K562 (cell line): ENCODE measurements around the gene DSG2. TPM values are rescaled to one million over a fixed set of nuclear protein-coding genes. Genes with fewer than 3 reads are reported as not detected.

Experiments
- ATAC-seq: fragments of 200-7000 bp; cut with Tn5 transposase; 3 replicates; pipeline ENCODE4 v1.9.1; 2020; ENCODE audit warnings: moderate library complexity
- BruUV-seq: library from RNA; stranded (reverse); fragments of 400-500 nt; replicated peaks from 2 replicates; lab custom pipeline; 2021; lab: Mats Ljungman, UMichigan
- CTCF ChIA-PET: fragments of 300-600 bp; formaldehyde crosslinking; extraction: SDS; loops from one replicate; lab custom pipeline; 2021; ENCODE audit warnings: low intra/inter-chr PET ratio; lab: Yijun Ruan, JAX
- POLR2A ChIA-PET: fragments of 300-600, 350-650 bp; sonication (Branson Sonifier 250); formaldehyde crosslinking; extraction: SDS; loops from one replicate; lab custom pipeline; 2021; ENCODE audit warnings: antibody characterized with exemption, inconsistent platforms; lab: Yijun Ruan, JAX
- DNase-seq, 4 experiments: peaks; one replicate each; pipeline versions ENCODE4 v3.0.0 to v3.0.0-alpha.2; 2011 to 2018; ENCODE audit warnings: low spot score in 3 of 4, mixed read lengths in 3 of 4; ENCODE audit errors: extremely low read depth in 1 of 4
- FAIRE-seq: peaks from 2 replicates; lab custom pipeline; 2011; peaks lifted over from hg19 to GRCh38; lab: Jason Lieb, UNC
- H2AFZ ChIP-seq: 2 replicates; pipeline ENCODE4 v1.6.0; 2011; ENCODE audit warnings: low read depth, low read length, control low read depth, inconsistent platforms
- H3K27ac ChIP-seq: fragments of 200-600 bp; 3 replicates; pipeline ENCODE4 v1.8.0; 2011; ENCODE audit warnings: low read depth, mild to moderate bottlenecking, control low read depth, inconsistent platforms, low read length, moderate library complexity, mixed read lengths; ENCODE audit errors: extremely low read depth
- H3K27me3 ChIP-seq, 2 experiments: fragments of 300-600 bp in 1 of 2; 2 replicates in 1 of 2; 3 replicates in 1 of 2; pipeline versions ENCODE4 v1.6.0 to v1.8.0; 2011; ENCODE audit warnings: inconsistent platforms in 2 of 2, low read length in 2 of 2, mild to moderate bottlenecking in 1 of 2, mixed read lengths in 1 of 2, moderate library complexity in 1 of 2; ENCODE audit not compliant: control insufficient read depth in 2 of 2, insufficient read depth in 2 of 2
- H3K36me3 ChIP-seq: fragments of 300-600 bp; 3 replicates; pipeline ENCODE4 v1.8.0; 2011; ENCODE audit warnings: mild to moderate bottlenecking, low read length, inconsistent platforms; ENCODE audit not compliant: control insufficient read depth, insufficient read depth
- H3K4me1 ChIP-seq, 2 experiments: fragments of 200-600 bp in 1 of 2; replicated peaks in 1 of 2; 2 replicates in 1 of 2; 3 replicates in 1 of 2; pipeline versions ENCODE4 v1.5.1 to v1.8.0; 2011; ENCODE audit warnings: inconsistent platforms in 2 of 2, low read length in 2 of 2, mild to moderate bottlenecking in 1 of 2, mixed read lengths in 1 of 2, moderate library complexity in 1 of 2; ENCODE audit not compliant: control insufficient read depth in 2 of 2, insufficient read depth in 2 of 2
- H3K4me2 ChIP-seq: 2 replicates; pipeline ENCODE4 v1.6.1; 2011; ENCODE audit warnings: low read length, control low read depth, inconsistent platforms, mixed read lengths; ENCODE audit not compliant: insufficient read depth
- H3K4me3 ChIP-seq: fragments of 200-600 bp; sonication (generic), shearing (Covaris generic); 2 replicates; pipeline ENCODE4 v1.5.1; 2016; ENCODE audit warnings: control low read depth, inconsistent platforms
- H3K79me2 ChIP-seq: fragments of 200-600 bp; 3 replicates; pipeline ENCODE4 v1.8.0; 2011; ENCODE audit warnings: low read length, inconsistent platforms; ENCODE audit not compliant: control insufficient read depth, insufficient read depth
- H3K9ac ChIP-seq, 2 experiments: 2 replicates each; pipeline versions ENCODE4 v1.6.0 to v1.6.1; 2011; ENCODE audit warnings: low read depth in 2 of 2, low read length in 2 of 2, control low read depth in 1 of 2, inconsistent platforms in 1 of 2, mild to moderate bottlenecking in 1 of 2, mixed read lengths in 1 of 2; ENCODE audit not compliant: insufficient read depth in 1 of 2
- H3K9me1 ChIP-seq: one replicate; pipeline ENCODE4 v1.6.0; 2011; ENCODE audit warnings: inconsistent platforms, mild to moderate bottlenecking, low read length, moderate library complexity; ENCODE audit not compliant: control insufficient read depth, insufficient read depth
- H3K9me3 ChIP-seq: replicated peaks from 2 replicates; pipeline ENCODE4 v1.5.1; 2011; ENCODE audit warnings: low read depth, low read length, inconsistent platforms; ENCODE audit not compliant: control insufficient read depth, insufficient read depth
- H4K20me1 ChIP-seq: replicated peaks from 2 replicates; pipeline ENCODE4 v1.6.1; 2011; ENCODE audit warnings: low read length, inconsistent platforms, mixed read lengths; ENCODE audit not compliant: control insufficient read depth, insufficient read depth
- MTA3 ChIP-seq: fragments of 450-650 bp; formaldehyde crosslinking; IDR thresholded peaks from 2 replicates; pipeline ENCODE4 v1.6.1; 2017; ENCODE audit warnings: mild to moderate bottlenecking, borderline replicate concordance
- RAD21 ChIP-seq, 2 experiments: fragments of 250-450 bp in 1 of 2; fragments of 450-650 bp in 1 of 2; sonication (Bioruptor Pico) in 1 of 2; formaldehyde crosslinking in 1 of 2; IDR thresholded peaks in 1 of 2; conservative IDR thresholded peaks in 1 of 2; 2 replicates each; pipeline versions ENCODE4 v1.4.0 to v1.8.0; 2020 to 2022; ENCODE audit warnings: mild to moderate bottlenecking in 2 of 2, moderate library complexity in 1 of 2
- RBM14 ChIP-seq: fragments of 200-400 bp; formaldehyde crosslinking; IDR thresholded peaks from 2 replicates; pipeline ENCODE4 v1.6.1; 2018; ENCODE audit warnings: low read depth, mild to moderate bottlenecking, low read length, moderate library complexity, borderline replicate concordance; ENCODE audit not compliant: insufficient read depth
- SPI1 ChIP-seq: IDR thresholded peaks from 2 replicates; pipeline ENCODE4 v1.6.1; 2011; ENCODE audit warnings: low read depth, low read length, control low read depth, borderline replicate concordance
- WGBS: fragments of 100-300 bp; shearing (Covaris generic); methylation state at CpG from one replicate; pipeline ENCODE4 v1.1.6; 2016; ENCODE audit warnings: low coverage, mixed read lengths; ENCODE audit not compliant: insufficient coverage; ENCODE audit errors: missing lambda C conversion rate; 5-methylcytosine and 5-hydroxymethylcytosine counted together
- in situ Hi-C: fragments of 300-500 bp; cut with MboI; formaldehyde crosslinking; loops from 4 replicates; pipeline ENCODE4 v1.15.0; 2018; ENCODE audit warnings: inconsistent platforms, mixed read lengths
- intact Hi-C: fragments of 100-400 bp; cut with micrococcal nuclease; formaldehyde crosslinking; loops from 2 replicates; pipeline ENCODE4 v1.14.2; 2022
- polyA plus RNA-seq, 8 experiments: library from polyadenylated mRNA; depleted of rRNA in 4 of 8; stranded (reverse) in 5 of 8; unstranded in 3 of 8; fragments of >200 nt; fragmentation: Nextera tagmentation in 2 of 8; fragmentation: Illumina TruSeq in 1 of 8; extraction: Ambion mirVana in 2 of 8; extraction: Trizol in 1 of 8; gene quantifications; 2 replicates each; pipeline versions ENCODE4 v1.2.1 to v1.2.3, GENCODE V29; 2011 to 2014; ENCODE audit warnings: inconsistent platforms in 1 of 8, missing spikeins in 1 of 8
- total RNA-seq, 7 experiments: library from RNA; depleted of rRNA in 6 of 7; stranded (reverse); fragments of >200 nt in 6 of 7; fragmentation: Illumina TruSeq in 2 of 7; extraction: Trizol in 2 of 7; gene quantifications; 2 replicates each; pipeline versions ENCODE4 v1.2.1 to v1.2.3, GENCODE V29; 2011 to 2021; ENCODE audit warnings: low replicate concordance in 1 of 7
- TF ChIP-seq, protein P1 (sequence below): fragments of 200-800 bp; sonication (Bioruptor generic); IDR thresholded peaks from 2 replicates; pipeline ENCODE4 v1.6.1; 2017; ENCODE audit warnings: missing genetic modification characterization, missing compliant biosample characterization
- TF ChIP-seq, protein P2 (sequence below): fragments of 250-450 bp; sonication (Bioruptor Pico); IDR thresholded peaks from 2 replicates; pipeline ENCODE4 v1.5.0; 2021; ENCODE audit warnings: mild to moderate bottlenecking, borderline replicate concordance
- TF ChIP-seq, protein P3 (sequence below), 3 experiments: fragments of 200-800 bp in 1 of 3; sonication (Bioruptor generic) in 1 of 3; sonication (generic) in 1 of 3; formaldehyde crosslinking in 1 of 3; IDR thresholded peaks; 2 replicates each; pipeline versions ENCODE4 v1.6.1 to v1.8.0; 2016 to 2022; ENCODE audit warnings: mild to moderate bottlenecking in 2 of 3, missing compliant biosample characterization in 2 of 3, missing genetic modification characterization in 2 of 3, missing genetic modification reagents in 1 of 3
- TF ChIP-seq, protein P4 (sequence below), 3 experiments: IDR thresholded peaks in 2 of 3; conservative IDR thresholded peaks in 1 of 3; 2 replicates each; pipeline ENCODE4 v1.5.1; 2011 to 2012; ENCODE audit warnings: low read length in 3 of 3, mild to moderate bottlenecking in 3 of 3, control low read depth in 2 of 3, improper control_type of control experiment in 1 of 3, inconsistent platforms in 1 of 3, low read depth in 1 of 3, mixed read lengths in 1 of 3, moderate library complexity in 1 of 3; ENCODE audit not compliant: insufficient read depth in 2 of 3

The DSG2 gene
- total and polyA plus RNA-seq, 9 of the 15 experiments (the other 6 are each of a cell fraction or from before 2014, with no cell fraction given) = 16.9 to 68.6 (median 41.3) TPM

DNA sequence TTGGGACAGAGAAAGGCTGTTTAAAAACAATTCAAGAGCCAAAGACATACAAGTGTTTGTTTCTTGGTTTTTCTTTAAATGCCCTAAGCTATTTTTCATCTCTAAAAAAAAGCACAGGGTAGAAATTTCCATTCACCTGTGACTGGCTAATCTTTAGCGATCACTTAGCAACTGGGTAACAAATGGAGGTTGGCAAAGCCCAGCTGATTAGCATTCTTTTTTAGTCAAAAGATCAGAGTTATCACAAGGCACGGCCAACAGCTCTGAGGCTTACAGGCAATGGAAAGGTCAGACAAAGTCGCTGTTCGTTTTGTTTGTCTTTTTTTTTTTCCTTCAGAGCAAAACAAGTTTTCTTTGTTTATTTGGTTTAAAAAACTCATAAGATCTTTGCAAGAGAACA, 64.7 kb downstream of the DSG2 start (continued):
- no peak for TF ChIP-seq RBM14
- TF ChIP-seq SPI1 = no peak

DNA sequence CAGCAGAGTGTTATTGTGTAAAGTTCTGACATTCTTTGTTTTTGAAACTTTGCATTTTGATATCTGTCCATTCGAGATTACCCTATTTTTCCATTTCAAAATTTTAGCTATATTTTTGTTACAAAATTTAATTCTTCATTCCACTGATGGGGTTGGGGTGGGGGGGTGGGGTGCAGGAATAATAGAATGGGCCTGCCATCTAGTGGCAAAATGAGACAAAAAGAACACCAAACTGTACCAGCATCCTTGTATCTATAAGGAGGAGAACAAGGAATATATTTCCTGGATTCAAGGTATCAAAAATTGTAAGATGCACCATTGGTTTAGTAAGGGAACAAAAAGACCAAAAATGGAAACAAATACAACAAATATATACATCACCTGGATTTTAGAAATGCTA, 65.8 kb downstream of the DSG2 start:
- Histone ChIP-seq H3K27me3 (peaks cover 0 to 9% of the 10 kb centered on the region in 2 experiments; a peak in 3 of 5 replicates), H3K4me2 (no peak overlapping the region), H3K27ac (no peak overlapping the region), H3K4me1 (no peaks in the 10 kb centered on the region), H4K20me1 (no peaks in the 10 kb centered on the region), H3K79me2 (no peaks in the 10 kb centered on the region), H3K9me1 (no peaks in the 10 kb centered on the region), H3K9ac (no peak overlapping the region), H3K36me3 (no peaks in the 10 kb centered on the region), H3K4me3 (no peak overlapping the region), H2AFZ (no peak overlapping the region), H3K9me3 (no peaks in the 10 kb centered on the region)
- POLR2A ChIA-PET = interaction anchor here (0.8 kb wide), 1 partner anchor 18 kb away, joined by 3 read pairs; no protein-coding TSS in a partner anchor
- CTCF ChIA-PET = interaction anchor here (0.6 to 0.7 kb wide), 3 partner anchors 560 to 1284 kb away, joined by 3 to 5 read pairs (median 3); no protein-coding TSS in a partner anchor
- FAIRE-seq (peak; percentile 29), ATAC-seq (peak; percentile 64; the same call in 2 of the 3 replicates), DNase-seq (peak; percentile 21 to 55 (median 40))
- in situ Hi-C loops (loop anchor here (5.0 kb wide), 1 partner anchor 404 kb away; no protein-coding TSS in a partner anchor), intact Hi-C loops (loop anchor here (5.0 kb wide), 1 partner anchor 591 kb away; no protein-coding TSS in a partner anchor)
- 0% methylated on average over 1 of the region's 1 CpG for WGBS
- BruUV-seq = no TSS peak
- TF ChIP-seq, protein P1, sequence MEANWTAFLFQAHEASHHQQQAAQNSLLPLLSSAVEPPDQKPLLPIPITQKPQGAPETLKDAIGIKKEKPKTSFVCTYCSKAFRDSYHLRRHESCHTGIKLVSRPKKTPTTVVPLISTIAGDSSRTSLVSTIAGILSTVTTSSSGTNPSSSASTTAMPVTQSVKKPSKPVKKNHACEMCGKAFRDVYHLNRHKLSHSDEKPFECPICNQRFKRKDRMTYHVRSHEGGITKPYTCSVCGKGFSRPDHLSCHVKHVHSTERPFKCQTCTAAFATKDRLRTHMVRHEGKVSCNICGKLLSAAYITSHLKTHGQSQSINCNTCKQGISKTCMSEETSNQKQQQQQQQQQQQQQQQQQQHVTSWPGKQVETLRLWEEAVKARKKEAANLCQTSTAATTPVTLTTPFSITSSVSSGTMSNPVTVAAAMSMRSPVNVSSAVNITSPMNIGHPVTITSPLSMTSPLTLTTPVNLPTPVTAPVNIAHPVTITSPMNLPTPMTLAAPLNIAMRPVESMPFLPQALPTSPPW (CRISPR knock-in tag) = peak; percentile 51
- TF ChIP-seq, protein P2, sequence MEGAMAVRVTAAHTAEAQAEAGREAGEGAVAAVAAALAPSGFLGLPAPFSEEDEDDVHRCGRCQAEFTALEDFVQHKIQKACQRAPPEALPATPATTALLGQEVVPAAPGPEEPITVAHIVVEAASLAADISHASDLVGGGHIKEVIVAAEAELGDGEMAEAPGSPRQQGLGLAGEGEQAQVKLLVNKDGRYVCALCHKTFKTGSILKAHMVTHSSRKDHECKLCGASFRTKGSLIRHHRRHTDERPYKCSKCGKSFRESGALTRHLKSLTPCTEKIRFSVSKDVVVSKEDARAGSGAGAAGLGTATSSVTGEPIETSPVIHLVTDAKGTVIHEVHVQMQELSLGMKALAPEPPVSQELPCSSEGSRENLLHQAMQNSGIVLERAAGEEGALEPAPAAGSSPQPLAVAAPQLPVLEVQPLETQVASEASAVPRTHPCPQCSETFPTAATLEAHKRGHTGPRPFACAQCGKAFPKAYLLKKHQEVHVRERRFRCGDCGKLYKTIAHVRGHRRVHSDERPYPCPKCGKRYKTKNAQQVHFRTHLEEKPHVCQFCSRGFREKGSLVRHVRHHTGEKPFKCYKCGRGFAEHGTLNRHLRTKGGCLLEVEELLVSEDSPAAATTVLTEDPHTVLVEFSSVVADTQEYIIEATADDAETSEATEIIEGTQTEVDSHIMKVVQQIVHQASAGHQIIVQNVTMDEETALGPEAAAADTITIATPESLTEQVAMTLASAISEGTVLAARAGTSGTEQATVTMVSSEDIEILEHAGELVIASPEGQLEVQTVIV = no peak
- peak in 1 of 2 experiments; percentile 43; a peak in 2 of 4 replicates for TF ChIP-seq RAD21 (CRISPR knock-in tag; conservative IDR thresholded peaks at IDR 0.05 in 1 of 2, IDR thresholded peaks at IDR 0.05 in 1 of 2)
- no peak for TF ChIP-seq MTA3
- TF ChIP-seq, protein P3, sequence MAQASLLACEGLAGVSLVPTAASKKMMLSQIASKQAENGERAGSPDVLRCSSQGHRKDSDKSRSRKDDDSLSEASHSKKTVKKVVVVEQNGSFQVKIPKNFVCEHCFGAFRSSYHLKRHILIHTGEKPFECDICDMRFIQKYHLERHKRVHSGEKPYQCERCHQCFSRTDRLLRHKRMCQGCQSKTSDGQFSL (CRISPR knock-in tag; IDR thresholded peaks at IDR 0.05) = no peak
- TF ChIP-seq, protein P3 (tag; IDR thresholded peaks at IDR 0.05) = peak in 1 of 2 experiments; percentile 85; a peak in 2 of 4 replicates
- TF ChIP-seq, protein P4, sequence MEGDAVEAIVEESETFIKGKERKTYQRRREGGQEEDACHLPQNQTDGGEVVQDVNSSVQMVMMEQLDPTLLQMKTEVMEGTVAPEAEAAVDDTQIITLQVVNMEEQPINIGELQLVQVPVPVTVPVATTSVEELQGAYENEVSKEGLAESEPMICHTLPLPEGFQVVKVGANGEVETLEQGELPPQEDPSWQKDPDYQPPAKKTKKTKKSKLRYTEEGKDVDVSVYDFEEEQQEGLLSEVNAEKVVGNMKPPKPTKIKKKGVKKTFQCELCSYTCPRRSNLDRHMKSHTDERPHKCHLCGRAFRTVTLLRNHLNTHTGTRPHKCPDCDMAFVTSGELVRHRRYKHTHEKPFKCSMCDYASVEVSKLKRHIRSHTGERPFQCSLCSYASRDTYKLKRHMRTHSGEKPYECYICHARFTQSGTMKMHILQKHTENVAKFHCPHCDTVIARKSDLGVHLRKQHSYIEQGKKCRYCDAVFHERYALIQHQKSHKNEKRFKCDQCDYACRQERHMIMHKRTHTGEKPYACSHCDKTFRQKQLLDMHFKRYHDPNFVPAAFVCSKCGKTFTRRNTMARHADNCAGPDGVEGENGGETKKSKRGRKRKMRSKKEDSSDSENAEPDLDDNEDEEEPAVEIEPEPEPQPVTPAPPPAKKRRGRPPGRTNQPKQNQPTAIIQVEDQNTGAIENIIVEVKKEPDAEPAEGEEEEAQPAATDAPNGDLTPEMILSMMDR (IDR thresholded peaks at IDR 0.05 in 2 of 3, conservative IDR thresholded peaks at IDR 0.05 in 1 of 3; ENCODE audit: insufficient read depth in 2 of 3, low read depth in 1 of 3, low read length in 3 of 3) = peak in 1 of 3 experiments; percentile 44; a peak in 2 of 6 replicates
